CD4-positive, alpha-beta T cell (primary cell): ENCODE results near the gene C2. TPM values are rescaled to one million over a fixed set of nuclear protein-coding genes. Genes with fewer than 3 reads are reported as not detected.
"Not testable (repeated sequence)": the region's sequence is repeated elsewhere in the genome, so short reads cannot be mapped to it uniquely, and the experiment has no call there.

Experiments
- ATAC-seq: fragments of 200-7000 bp; cut with Tn5 transposase; one replicate; pipeline ENCODE4 v1.10.0; 2022; ENCODE audit warnings: mild to moderate bottlenecking; ENCODE audit not compliant: poor library complexity
- CTCF ChIA-PET: fragments of 350-600 bp; sonication (Branson Sonifier 250); formaldehyde crosslinking; loops from one replicate; lab custom pipeline; 2021; ENCODE audit warnings: antibody characterized with exemption, inconsistent platforms; lab: Charles Lee
- POLR2A ChIA-PET: fragments of 350-600 bp; sonication (Branson Sonifier 250); formaldehyde crosslinking; loops from one replicate; lab custom pipeline; 2021; ENCODE audit warnings: antibody characterized with exemption, inconsistent platforms; lab: Charles Lee
- DNase-seq, 14 experiments: peaks; one replicate each; pipeline ENCODE4 v3.0.0-alpha.2; 2013 to 2020; ENCODE audit warnings: mixed read lengths in 2 of 14
- H3K27ac ChIP-seq, 2 donors: one replicate each; pipeline versions ENCODE4 v1.5.1 to v1.7.0; 2013; ENCODE audit warnings: low read length in 2 of 2, low read depth in 1 of 2, mild to moderate bottlenecking in 1 of 2
- H3K27me3 ChIP-seq, 2 experiments: 1 replicate in 1 of 2; 2 replicates in 1 of 2; pipeline versions ENCODE4 v1.6.1 to v1.7.0; 2013; ENCODE audit warnings: low read length in 2 of 2, control low read depth in 1 of 2, mild to moderate bottlenecking in 1 of 2, moderate library complexity in 1 of 2; ENCODE audit not compliant: insufficient read depth in 2 of 2, control insufficient read depth in 1 of 2
- H3K36me3 ChIP-seq: one replicate; pipeline ENCODE4 v1.6.1; 2013; ENCODE audit warnings: low read length, control low read depth; ENCODE audit not compliant: insufficient read depth
- H3K4me1 ChIP-seq: one replicate; pipeline ENCODE4 v1.6.1; 2013; ENCODE audit warnings: low read length, control low read depth; ENCODE audit not compliant: insufficient read depth
- H3K4me3 ChIP-seq: one replicate; pipeline ENCODE4 v1.5.1; 2013; ENCODE audit warnings: mild to moderate bottlenecking, low read length, moderate library complexity
- H3K9me3 ChIP-seq, 2 experiments: 1 replicate in 1 of 2; 2 replicates in 1 of 2; pipeline versions ENCODE4 v1.6.1 to v1.7.0; 2013; ENCODE audit warnings: low read length in 2 of 2, mild to moderate bottlenecking in 2 of 2, control low read depth in 1 of 2, moderate library complexity in 1 of 2; ENCODE audit not compliant: control insufficient read depth in 1 of 2, insufficient read depth in 1 of 2
- H3K27ac Mint-ChIP-seq: one replicate; pipeline ENCODE4 v1.8.0; 2020; ENCODE audit warnings: mixed read lengths
- H3K27me3 Mint-ChIP-seq: one replicate; pipeline ENCODE4 v1.8.0; 2021; ENCODE audit warnings: mixed read lengths
- H3K36me3 Mint-ChIP-seq: one replicate; pipeline ENCODE4 v1.8.0; 2021; ENCODE audit warnings: low read depth, mixed read lengths
- H3K4me1 Mint-ChIP-seq: one replicate; pipeline ENCODE4 v1.8.0; 2021; ENCODE audit warnings: low read depth, mixed read lengths
- H3K4me3 Mint-ChIP-seq: one replicate; pipeline ENCODE4 v1.8.0; 2020; ENCODE audit warnings: mild to moderate bottlenecking, mixed read lengths
- H3K9me3 Mint-ChIP-seq: one replicate; pipeline ENCODE4 v1.8.0; 2020; ENCODE audit warnings: mixed read lengths
- CTCF ChIP-seq: fragments of 200-600 bp; IDR thresholded peaks from one replicate; pipeline ENCODE4 v1.8.0; 2022; ENCODE audit warnings: antibody characterized with exemption, mild to moderate bottlenecking
- intact Hi-C, 2 experiments: fragments of 100-400 bp; cut with DNase I in 1 of 2; cut with micrococcal nuclease in 1 of 2; formaldehyde crosslinking; loops; one replicate each; pipeline versions ENCODE4 v1.15.1 to v1.9.0; 2023 to 2025; cut with DNase I, micrococcal nuclease
- total RNA-seq, 174 experiments: library from RNA in 2 of 174; stranded (reverse) in 2 of 174; gene quantifications; one replicate each; pipeline ENCODE4 v1.2.3 and lab custom pipeline; 2021 to 2026

C2 gene
- total RNA-seq, 2 experiments from 2014 or later, result 1.4 to 2.3 TPM

GRCh38 chr6:31906122-31906521 lies 21.4 kb upstream of the C2 start:
- Histone ChIP-seq H3K27me3 (no peaks in the 10 kb centered on the region), H3K36me3 (no peaks in the 10 kb centered on the region), H3K4me1 (peaks cover 12% of the 10 kb centered on the region), H3K9me3 (no peaks in the 10 kb centered on the region), H3K4me3 (no peak overlapping the region), H3K27ac (no peak overlapping the region)
- H3K4me3 Mint-ChIP-seq, result peak overlapping the region; percentile 54
- no peak for TF ChIP-seq CTCF
- H3K4me1 Mint-ChIP-seq, result peaks cover 12% of the 10 kb centered on the region
- CTCF ChIA-PET, result no interaction called here
- H3K9me3 Mint-ChIP-seq, result no peaks in the 10 kb centered on the region
- no peaks in the 10 kb centered on the region for H3K36me3 Mint-ChIP-seq
- H3K27ac Mint-ChIP-seq, result no peak overlapping the region
- H3K27me3 Mint-ChIP-seq, result no peaks in the 10 kb centered on the region
- intact Hi-C loops, result no loop called here
- DNase-seq (no peak), ATAC-seq (no peak)
- POLR2A ChIA-PET, result no interaction called here

GRCh38 chr6:31906727-31907126 lies 20.8 kb upstream of the C2 start:
- H3K4me1 Mint-ChIP-seq, result peaks cover 12% of the 10 kb centered on the region
- intact Hi-C loops, H3K36me3 Mint-ChIP-seq, H3K27ac Mint-ChIP-seq, H3K36me3 ChIP-seq, H3K9me3 Mint-ChIP-seq, H3K27ac ChIP-seq, H3K4me3 Mint-ChIP-seq, H3K27me3 Mint-ChIP-seq, H3K4me1 ChIP-seq, POLR2A ChIA-PET, DNase-seq, H3K4me3 ChIP-seq, H3K9me3 ChIP-seq, ATAC-seq, H3K27me3 ChIP-seq: not testable (repeated sequence)
- CTCF ChIA-PET, result interaction anchor here (0.6 kb wide), 1 partner anchor 1377 kb away, joined by 3 read pairs; no protein-coding TSS in a partner anchor

GRCh38 chr6:31907158-31907813 lies 20.2 kb upstream of the C2 start:
- intact Hi-C loops, result no loop called here
- TF ChIP-seq CTCF, result no peak
- no peaks in the 10 kb centered on the region for H3K36me3 Mint-ChIP-seq
- peaks cover 9% of the 10 kb centered on the region for H3K4me1 Mint-ChIP-seq
- no peak overlapping the region for H3K4me3 Mint-ChIP-seq
- Histone ChIP-seq H3K27ac (no peak overlapping the region), H3K4me3 (no peak overlapping the region), H3K36me3 (no peaks in the 10 kb centered on the region), H3K9me3 (no peaks in the 10 kb centered on the region), H3K27me3 (no peaks in the 10 kb centered on the region), H3K4me1 (peaks cover 7% of the 10 kb centered on the region)
- no peak for ATAC-seq
- ChIA-PET POLR2A (no interaction called here), CTCF (interaction anchor here (0.6 kb wide), 2 partner anchors 961 to 1377 kb away, joined by 3 read pairs; no protein-coding TSS in a partner anchor)
- no peaks in the 10 kb centered on the region for H3K27me3 Mint-ChIP-seq
- H3K9me3 Mint-ChIP-seq, result no peaks in the 10 kb centered on the region
- no peak for DNase-seq
- no peak overlapping the region for H3K27ac Mint-ChIP-seq

- H3K36me3 ChIP-seq, H3K27me3 Mint-ChIP-seq, H3K4me3 Mint-ChIP-seq, H3K27ac ChIP-seq, ATAC-seq, H3K9me3 ChIP-seq, H3K27ac Mint-ChIP-seq, intact Hi-C loops, DNase-seq, POLR2A ChIA-PET, H3K4me1 ChIP-seq, H3K4me1 Mint-ChIP-seq, H3K9me3 Mint-ChIP-seq, H3K4me3 ChIP-seq, H3K27me3 ChIP-seq, H3K36me3 Mint-ChIP-seq: not testable (repeated sequence)
- CTCF ChIA-PET, result interaction anchor here (0.6 kb wide), 1 partner anchor 960 kb away, joined by 3 read pairs; no protein-coding TSS in a partner anchor
Measured at GRCh38 chr6:31908255-31908654, 19.3 kb upstream of the C2 start.
